Embryonic facial prominence (tissue), 1 donor: ENCODE results near the gene SEPTIN1.
"Not testable (repeated sequence)": the region's sequence is repeated elsewhere in the genome, so short reads cannot be mapped to it uniquely, and the experiment has no call there.

Experiments
- DNase-seq: peaks from one replicate; pipeline ENCODE4 v3.0.0-alpha.2; 2016; ENCODE audit errors: extremely low spot score

The SEPTIN1 gene

DNA sequence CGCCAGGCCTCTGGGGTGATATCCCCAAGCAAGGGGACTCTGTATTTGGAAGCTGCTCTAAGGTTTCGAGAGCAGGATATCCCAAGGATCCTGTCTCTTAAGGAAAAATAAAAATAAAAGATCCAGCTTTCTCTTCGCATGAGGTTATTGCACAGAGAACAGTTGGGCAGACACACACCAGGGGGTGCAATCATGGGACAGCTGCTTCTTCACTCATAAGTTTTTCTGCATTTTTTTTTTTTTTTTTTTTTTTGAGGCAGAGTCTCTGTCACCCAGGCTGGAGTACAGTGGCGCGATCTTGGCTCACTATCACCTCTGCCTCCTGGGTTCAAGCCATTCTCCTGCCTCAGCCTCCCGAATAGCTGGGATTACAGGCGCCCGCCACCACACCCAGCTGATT, 40.4 kb downstream of the SEPTIN1 start:
- DNase-seq = not testable (repeated sequence)

DNA sequence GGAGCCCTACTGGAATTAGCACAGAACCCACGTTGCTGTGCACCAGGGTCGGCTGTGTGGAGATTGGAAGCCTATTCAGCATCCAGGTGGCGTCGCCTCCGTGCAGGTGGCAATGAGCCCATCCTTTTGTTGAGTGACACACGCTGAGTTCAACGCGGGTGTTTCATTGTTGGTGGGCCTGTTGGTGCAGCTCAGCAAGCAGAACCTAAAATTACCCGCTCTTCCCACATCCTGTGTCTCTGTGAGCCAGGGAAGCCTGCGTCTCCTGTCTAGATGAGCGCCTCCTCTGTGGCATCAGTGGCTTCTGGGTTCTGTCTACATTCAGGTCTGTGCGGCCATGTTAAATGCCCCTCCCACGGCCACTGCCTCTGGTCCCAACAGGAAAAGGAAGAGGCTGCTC, 41.7 kb downstream of the SEPTIN1 start:
- no peak for DNase-seq

DNA sequence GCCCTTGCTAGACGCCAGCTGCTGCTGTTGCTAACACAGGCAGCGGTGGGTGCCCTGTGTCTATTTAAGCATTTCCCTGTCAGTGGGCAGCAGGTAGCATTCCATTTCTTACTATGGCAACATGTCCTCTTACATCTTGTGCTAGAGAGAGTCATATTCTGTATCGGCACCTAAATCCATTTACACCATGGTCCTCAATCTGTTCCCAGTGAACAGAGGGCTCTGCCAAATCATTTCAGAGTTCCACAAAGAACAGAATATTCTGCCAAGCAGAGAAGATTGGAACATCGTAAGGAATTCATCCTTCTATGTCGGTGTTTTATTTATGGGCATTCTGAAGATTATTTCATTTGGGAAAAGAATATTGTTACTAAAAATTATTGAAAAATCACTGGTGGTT, 43.6 kb downstream of the SEPTIN1 start:
- not testable (repeated sequence) for DNase-seq

DNA sequence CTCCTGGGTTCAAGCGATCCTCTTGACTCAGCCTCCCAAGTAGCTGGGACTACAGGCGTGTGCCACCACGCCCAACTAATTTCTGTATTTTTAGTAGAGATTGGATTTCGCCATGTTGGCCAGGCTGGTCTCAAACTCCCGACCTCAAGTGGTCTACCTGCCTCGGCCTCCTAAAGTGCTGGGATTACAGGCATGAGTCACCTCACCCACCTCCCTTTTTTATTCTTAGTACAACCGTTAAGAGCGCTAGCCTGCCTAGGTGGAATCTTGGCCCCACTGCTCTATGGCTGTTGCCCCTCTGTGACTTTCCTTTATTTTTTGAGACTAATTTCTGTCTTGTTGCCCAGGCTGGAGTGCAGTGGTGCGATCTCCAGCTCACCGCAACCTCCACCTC, 44.4 kb downstream of the SEPTIN1 start:
- not testable (repeated sequence) for DNase-seq

DNA sequence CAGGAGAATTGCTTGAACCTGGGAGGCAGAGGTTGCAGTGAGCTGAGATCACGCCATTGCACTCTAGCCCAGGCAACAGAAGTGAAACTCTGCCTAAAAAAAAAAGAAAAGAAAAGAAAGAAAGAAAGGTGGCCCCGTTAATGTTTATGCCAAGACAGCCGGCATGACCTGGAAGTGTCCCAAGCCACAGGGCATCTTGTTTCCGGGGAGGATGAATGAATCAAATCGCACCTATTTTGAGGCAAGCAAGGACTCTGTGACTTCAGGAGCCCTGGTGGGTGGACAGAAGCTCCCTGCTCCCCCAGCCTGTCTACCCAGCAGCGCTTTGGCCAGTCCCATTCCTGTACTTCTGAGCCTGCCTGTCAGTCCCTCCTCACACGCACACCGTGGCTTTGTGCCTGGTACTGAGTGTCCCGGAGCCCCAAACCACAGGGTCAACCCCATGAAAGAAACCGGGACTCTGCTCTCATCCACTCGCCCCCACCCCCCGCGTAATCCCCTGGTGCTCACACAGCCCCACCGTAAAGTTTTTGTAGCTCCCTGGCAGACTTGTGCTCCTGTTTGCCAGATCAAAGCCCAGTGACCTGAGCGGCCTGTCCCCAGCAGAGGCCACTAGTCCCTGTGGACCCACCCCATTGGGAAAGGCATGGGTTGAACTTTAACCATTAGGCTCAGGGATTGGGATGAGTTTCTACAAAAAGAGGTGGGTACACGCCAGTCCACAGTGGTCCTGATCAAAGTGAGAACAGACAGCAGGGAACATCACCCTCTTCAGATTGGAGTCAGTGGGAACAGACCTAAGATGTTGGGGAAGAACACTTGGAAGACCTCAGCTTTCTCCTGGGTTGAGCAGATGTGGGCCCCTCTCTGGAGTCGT, 46.5 kb downstream of the SEPTIN1 start:
- DNase-seq = no peak

DNA sequence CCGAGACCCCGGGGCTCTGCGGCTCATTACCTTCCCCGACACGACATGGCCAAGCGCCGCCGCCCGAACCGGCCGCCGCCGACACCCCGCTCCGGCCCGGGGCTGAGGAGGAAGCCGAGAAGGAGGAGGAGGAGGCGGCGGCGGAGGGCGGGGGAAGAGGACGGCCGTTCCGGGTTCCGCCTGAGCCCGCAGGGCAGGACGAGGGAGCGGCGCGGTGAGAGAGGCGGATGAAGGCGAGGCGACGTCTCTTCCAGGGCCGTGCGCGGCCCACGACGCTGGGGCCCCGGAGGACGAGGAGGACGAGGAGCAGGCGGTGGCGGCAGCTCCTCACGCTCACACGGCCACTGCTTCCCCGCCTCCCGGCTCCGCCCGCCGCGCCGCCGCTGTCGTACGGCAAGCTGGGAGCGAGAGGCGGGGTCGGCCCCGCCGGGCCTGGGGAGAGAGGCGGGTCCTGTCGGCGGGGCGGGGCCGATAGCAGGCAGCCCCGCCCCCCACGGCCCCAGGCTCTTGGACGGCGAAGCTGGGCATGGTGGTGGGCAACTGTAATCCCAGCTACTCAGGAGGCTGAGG, 47.2 kb downstream of the SEPTIN1 start:
- DNase-seq = not testable (repeated sequence)

DNA sequence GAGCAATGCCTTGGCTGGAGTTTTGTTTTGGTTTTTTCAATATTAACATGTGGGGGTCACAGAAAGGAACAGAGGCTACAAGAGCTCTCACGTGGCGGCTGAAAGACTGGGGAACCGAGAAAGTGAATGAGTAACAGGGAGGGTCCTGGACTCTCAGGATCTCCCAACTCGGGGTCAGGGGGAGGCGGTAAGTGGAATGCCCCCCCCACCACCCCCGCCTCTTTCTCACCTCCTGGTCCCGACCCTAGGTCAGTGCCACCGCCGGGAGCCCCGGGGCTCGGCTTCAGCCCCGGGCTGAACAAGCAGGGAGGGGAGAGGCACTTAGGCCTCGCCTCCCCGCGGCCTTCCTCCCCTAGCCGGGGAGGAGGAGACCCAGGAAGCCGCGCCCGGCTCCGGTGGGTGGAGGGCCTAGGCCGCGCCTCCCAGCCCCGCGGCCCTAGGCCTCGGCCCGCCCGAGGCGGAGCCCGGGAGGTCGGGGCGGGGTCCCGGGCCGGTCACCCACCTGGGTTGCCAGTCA, 47.8 kb downstream of the SEPTIN1 start:
- DNase-seq = not testable (repeated sequence)
